NOMO-1 treated with dmso at 0.1 percent for 144 hours (cell line): ENCODE measurements around the gene SAMD7.
A peak's percentile ranks its signal among the peaks of the same experiment; 100 is the strongest.

Experiments used
- DNase-seq: peaks from one replicate; lab custom pipeline; 2025; ENCODE audit not compliant: unreplicated experiment; lab: John Stamatoyannopoulos, UW

SAMD7 gene

GRCh38 chr3:169911272-169911671 lies at the start of gene SAMD7:
SAMD7 (plus strand) TSS chr3:169911572; CDS start chr3:169919499, 7,927 bp downstream.
- no peak for DNase-seq

DNA sequence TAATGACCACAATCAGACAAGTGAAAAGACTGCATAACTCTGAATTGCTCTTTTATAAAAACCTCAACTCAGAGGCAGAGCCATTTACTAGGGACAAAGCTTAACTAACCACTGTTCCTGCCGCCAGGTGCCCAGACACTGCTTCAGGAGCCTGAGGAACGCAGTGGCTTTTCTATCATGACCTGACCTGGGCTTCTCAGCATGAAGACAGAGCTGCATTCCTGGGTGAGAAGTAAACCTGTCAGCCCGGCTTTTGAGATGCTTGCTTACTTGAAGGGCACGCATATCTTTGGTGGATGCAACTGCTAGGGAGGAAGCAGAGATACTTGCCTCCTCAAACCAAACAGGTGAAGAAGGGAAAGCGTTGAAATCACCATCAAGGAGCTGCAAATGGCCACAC lies 49.5 kb upstream of the SAMD7 start:
- DNase-seq = no peak

GRCh38 chr3:169863458-169863899 lies 47.9 kb upstream of the SAMD7 start:
- DNase-seq = peak; percentile 49

DNA sequence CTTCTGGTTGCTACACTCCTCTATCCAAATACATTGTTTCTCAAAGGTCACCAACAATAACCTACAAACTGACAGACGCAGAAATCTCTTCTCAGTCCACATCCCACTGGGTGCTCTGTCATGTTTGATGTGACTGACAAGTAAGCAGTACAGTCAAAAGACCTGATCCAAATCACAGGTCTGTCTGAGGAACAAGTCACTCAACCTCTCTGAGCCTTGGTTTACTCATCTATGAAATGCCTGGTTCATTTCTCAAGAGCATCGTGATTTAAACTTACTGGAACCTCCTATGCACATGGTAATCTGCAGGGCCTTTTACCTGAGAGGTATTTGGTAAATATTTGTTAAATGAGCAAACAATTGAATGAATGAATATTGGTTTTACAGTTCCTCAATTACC lies 47.1 kb upstream of the SAMD7 start:
- no peak for DNase-seq

GRCh38 chr3:169865176-169865767 lies 46.1 kb upstream of the SAMD7 start:
- DNase-seq = peak; percentile 75

DNA sequence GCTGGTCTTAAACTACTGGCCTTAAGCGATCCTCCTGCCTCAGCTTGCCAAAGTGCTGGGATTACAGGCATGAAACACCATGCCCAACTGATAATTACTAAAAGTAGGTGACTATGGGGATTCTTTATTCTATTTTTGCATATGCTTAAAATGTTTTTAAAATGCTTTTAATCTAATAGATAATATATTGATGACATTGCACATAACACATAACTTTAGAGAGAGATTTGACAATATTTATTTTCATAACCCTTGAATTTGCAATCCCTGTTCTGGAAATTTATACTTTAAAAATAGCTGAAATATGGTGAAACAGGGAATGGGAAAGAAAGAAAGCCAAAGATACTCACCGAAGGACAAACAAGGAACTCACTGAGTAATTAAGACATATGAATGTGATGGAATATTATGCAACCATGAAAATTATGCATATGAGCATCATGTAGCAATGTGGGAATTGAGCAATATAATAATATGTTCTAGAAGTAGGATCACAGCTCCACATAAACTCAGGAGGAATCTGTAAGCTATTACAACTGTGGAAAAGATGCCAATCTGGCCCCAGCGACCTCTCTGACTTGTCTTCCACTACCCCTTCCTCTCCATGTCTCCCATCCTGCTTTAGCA lies 43.7 kb upstream of the SAMD7 start:
- DNase-seq = no peak

- DNase-seq = no peak
Observed at GRCh38 chr3:169868369-169868768, 43.0 kb upstream of the SAMD7 start.

- DNase-seq = no peak
Observed at GRCh38 chr3:169869484-169870220, 41.7 kb upstream of the SAMD7 start, which contains the start of gene LRRC31. LRRC31 (minus strand) TSS chr3:169869935; CDS start chr3:169869807, 128 bp downstream.

GRCh38 chr3:169871129-169871886 lies 40.1 kb upstream of the SAMD7 start:
- no peak for DNase-seq

- no peak for DNase-seq
Observed at GRCh38 chr3:169879013-169879557, 32.3 kb upstream of the SAMD7 start.

- DNase-seq = no peak
Observed at GRCh38 chr3:169879845-169880575, 31.4 kb upstream of the SAMD7 start.

DNA sequence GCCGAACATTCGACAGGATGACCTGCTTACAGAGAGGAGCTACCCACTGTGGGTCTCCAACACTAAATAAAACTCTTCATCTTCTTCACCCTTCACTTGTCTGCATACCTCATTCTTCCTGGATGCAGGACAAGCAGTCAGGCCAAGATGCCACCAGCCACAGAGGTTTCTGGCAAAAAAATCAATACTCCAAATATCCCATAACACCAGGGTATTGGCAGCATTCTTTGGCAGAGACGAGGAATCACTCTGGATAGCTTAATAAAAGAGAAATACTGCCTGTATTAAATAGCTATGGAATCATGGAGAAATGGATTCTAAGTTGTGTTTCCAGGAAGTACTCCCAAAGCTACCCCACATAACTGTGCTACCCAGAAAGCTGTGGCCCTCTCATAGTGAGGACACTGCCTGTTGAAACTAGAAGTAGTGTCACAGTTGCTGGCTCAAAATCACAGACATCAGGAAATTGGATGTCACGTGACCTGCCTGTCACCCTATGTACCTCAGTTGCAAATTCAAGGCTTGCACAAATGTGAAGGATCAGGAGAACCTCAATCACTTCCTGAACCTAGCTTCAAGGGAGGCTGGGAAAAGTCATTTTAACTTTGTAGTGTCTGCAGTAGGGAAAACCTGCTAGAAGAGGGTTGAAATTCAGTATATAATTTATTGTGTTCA lies 30.7 kb upstream of the SAMD7 start:
- no peak for DNase-seq

DNA sequence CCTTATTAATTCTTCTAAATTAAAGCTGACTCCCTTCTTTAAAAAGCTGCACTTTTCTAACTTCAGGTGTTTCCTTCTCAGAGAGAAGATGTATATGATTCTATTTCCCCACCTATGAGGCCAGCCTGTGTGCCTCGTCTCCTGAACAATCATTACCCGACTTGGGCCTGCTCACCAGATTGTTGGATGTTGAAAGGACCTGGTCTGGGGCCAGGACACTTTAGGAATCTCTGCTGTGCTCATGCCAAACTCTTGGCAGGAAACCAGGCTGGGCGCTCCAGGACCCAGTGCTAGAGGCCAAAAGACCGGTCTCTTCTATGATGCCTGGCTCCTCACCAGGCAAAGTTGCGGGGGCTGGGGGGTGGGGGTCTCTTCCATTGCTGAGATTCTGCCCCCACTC lies 24.7 kb upstream of the SAMD7 start:
- DNase-seq = no peak

GRCh38 chr3:169891886-169892285 lies 19.5 kb upstream of the SAMD7 start:
- no peak for DNase-seq

DNA sequence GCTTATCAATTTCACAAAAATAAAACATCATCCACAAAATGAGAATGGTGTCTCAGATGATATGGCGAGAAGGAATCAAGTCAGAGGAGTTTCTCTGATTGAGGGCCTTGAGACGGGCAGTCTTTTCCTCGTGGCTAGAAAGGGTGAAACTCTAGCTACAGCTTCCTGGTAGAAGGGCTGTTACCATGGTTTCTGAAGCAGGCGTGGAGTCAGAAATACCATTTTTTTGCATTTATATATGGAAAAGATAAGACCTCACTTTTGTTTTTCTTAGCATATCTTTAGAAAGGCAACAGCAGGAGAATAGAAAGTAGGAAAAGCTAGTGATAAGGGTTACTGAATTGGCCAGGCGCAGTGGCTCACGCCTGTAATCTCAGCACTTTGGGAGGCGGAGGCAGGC lies 17.3 kb upstream of the SAMD7 start:
- DNase-seq = no peak

DNA sequence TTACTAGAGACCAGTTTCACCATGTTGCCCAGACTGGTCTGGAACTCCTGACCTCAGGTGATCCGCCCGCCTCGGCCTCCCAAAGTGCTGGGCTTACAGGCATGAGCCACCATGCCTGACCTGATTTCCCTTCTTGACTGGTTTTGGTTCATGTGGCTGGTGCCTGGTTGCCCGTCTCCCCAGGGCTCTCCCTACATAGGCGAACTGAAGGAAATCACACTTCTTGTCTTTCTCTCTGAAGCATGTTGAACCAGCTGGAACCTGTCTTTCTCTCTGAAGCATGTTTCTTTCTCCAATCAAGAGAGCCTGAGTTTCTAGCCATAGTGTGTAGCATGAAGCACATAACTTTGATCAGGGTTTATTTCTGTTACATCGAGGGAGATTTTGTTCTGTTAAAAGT lies 16.3 kb upstream of the SAMD7 start:
- DNase-seq = no peak

- DNase-seq = no peak
Observed at GRCh38 chr3:169897284-169897683, 14.1 kb upstream of the SAMD7 start.

- no peak for DNase-seq
Observed at GRCh38 chr3:169901453-169901852, 9.9 kb upstream of the SAMD7 start.

DNA sequence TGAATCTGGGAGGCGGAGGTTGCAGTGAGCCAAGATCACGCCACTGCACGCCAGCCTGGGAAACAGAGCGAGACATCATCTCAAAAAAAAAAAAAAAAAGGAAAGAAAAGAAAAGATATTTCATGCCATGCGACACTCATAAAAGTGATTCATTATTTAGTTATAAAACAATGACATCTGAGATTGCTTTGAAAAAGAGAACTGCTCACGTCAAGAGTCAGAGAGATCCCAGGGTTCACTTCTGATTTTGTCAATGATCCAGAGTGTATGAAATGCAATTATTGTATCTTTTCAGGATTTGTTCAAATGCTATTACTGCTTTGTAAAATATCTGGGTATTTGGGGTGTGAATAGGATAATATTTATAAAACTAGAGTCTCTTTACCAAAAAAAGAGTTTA lies 6.0 kb upstream of the SAMD7 start:
- DNase-seq = no peak

- DNase-seq = no peak
Observed at GRCh38 chr3:169907476-169907875, 3.9 kb upstream of the SAMD7 start.
